ENCODE data around the gene CEBPB.

Gene CEBPB

DNA sequence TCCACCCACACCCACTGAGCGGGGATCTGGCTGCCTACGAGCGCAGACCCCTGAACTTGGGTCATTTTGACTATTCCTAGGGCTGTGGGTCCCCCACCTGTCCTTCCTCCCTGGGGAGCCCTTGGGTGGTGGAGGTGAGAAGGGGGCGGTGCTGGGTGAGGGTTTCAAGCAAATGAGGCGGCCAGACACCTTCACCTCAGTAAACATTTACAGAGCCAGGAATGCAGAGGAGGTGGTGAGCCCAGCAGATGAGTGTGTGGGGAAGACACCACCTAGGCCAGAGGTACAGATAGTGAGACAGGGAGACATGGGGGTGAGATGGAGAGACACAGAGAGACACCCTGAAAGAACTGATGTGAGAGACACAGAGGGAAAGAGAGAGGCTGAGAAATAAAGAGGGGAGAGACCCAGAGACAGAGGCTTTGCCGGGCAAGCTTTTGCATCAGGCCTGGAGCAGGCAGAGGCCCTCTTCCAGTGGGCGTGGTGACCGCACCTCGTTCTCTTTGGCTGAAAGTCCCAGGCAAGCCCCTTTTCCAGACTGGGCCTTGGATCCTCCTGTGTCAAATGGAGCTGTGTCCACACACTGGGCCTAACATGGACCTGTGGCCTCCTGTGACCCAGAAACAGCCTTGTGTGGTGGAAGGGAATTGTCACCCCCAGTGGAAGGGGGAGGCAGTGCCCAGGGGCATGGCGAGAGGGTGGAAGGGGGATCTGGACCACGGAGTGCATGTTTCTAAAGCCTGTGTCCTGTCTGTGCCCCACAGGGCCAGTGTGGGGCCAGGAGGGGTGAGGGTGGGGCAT lies 29.7 kb downstream of the CEBPB start:
- H3K27me3 ChIP-seq (ENCODE audit: control insufficient read depth, insufficient read depth, low read length) = no peaks in the 10 kb centered on the region
- no peaks in the 10 kb centered on the region for H3K9me3 ChIP-seq (ENCODE audit: control insufficient read depth, insufficient read depth, low read length)
- no peak overlapping the region for H3K9ac ChIP-seq (ENCODE audit: low read depth, low read length)
- no peaks in the 10 kb centered on the region for H3K36me3 ChIP-seq (ENCODE audit: control insufficient read depth, insufficient read depth, low read length)
- H3K4me3 ChIP-seq (ENCODE audit: low read depth, low read length) = no peak overlapping the region
- no peaks in the 10 kb centered on the region for H3K4me1 ChIP-seq (ENCODE audit: control insufficient read depth, insufficient read depth, low read length)

DNA sequence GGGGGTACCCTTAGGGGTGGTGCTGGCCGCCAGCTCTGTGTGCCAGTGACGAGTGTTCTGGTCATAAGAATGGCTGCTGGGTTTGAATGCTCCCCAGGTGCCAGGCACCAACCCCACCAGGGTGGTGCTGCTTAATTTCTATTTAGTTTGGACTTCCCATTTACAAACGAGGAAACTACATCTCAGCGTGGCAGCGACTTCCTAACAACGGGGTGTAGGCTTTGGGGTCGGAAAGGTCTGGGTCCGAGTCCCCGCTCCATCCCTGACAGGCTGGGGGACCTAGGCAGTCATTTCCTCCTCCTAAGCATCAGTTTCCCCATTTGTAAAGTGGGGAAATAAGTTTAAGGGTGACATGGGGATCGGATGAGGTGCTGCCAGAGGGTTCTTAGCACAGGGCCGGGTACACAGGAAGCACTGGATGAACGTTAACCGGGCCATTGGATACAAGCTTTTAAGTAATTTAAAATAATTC lies 30.3 kb downstream of the CEBPB start:
- Histone ChIP-seq H3K9me3 (ENCODE audit: control insufficient read depth, insufficient read depth, low read length) (no peaks in the 10 kb centered on the region), H3K27me3 (ENCODE audit: control insufficient read depth, insufficient read depth, low read length) (no peaks in the 10 kb centered on the region), H3K9ac (ENCODE audit: low read depth, low read length) (no peak overlapping the region), H3K4me1 (ENCODE audit: control insufficient read depth, insufficient read depth, low read length) (no peaks in the 10 kb centered on the region), H3K4me3 (ENCODE audit: low read depth, low read length) (no peak overlapping the region), H3K36me3 (ENCODE audit: control insufficient read depth, insufficient read depth, low read length) (no peaks in the 10 kb centered on the region)

DNA sequence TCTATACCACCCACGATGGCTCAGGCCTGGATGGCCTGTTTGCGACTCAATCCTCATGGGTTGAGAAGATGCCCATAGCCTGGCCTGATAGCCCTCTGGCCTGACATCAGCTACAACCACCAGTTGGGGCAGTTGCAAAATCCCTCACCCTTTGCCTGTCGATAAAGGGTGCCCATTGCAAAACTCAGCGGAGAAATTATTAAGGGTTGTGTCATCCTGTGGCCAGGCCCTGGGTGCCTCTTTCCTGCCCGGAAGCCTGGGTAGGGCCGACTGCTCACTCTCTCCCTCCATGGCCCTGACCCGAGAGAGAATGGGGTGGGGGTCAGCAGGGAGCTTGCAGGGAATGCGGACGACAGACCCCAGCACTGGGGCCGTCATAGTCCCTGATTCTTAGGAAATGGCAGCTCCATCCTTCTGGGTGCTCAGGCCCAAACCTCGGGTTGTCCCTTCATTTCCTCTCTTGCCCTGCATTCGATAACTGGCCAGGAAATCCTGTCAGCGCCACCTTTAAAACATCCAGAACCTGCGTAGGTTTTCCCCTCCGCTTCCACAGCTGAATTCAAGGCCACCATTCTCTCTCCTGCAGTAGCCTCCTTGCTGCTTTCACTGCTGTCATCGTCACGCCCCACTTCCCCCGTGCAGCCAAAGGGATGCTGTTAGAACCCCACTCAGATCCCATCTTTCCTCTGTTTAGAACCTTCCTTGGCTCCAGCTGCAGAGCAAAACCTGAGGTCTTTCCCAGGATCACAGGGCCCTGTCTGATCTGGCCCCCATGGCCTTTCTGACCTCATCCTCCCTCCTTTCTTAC lies 31.1 kb downstream of the CEBPB start:
- H3K4me3 ChIP-seq (ENCODE audit: low read depth, low read length) = no peak overlapping the region

DNA sequence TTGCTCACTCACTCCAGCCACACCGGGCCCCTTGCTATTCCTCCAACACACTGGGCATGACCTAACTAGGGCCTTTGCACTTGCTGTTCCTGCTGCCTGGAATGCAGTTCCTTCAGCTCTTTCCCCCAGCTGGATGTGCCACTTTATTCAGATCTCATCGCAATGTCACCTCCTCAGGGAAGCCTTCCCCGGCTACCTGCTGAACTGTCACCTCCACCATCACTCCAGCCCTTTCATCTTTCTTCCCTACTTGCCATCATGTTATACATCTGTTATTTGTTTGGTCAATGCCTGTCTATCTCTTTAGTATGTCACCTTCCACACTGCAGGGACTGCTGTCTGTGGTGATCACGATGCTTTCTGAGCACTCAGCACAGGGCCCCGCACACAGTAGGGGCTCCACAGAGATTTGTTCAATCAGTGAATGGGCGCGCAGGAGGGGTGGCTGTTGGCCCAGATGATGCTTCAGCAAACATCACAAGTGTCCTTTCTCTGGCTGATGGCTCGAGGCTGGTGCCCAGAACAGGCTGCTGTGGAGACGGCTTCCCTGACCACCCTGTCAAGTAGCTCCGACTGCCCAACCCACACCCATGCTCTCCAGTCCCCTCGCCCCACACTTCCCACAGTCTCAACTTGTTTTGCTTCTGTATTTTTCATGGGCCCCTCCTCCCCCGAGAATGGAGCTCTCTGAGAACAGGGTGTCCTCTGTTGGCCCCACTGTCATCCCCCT lies 31.8 kb downstream of the CEBPB start:
- Histone ChIP-seq H3K36me3 (ENCODE audit: control insufficient read depth, insufficient read depth, low read length) (no peaks in the 10 kb centered on the region), H3K9me3 (ENCODE audit: control insufficient read depth, insufficient read depth, low read length) (no peaks in the 10 kb centered on the region), H3K4me1 (ENCODE audit: control insufficient read depth, insufficient read depth, low read length) (no peaks in the 10 kb centered on the region), H3K27me3 (ENCODE audit: control insufficient read depth, insufficient read depth, low read length) (no peaks in the 10 kb centered on the region), H3K9ac (ENCODE audit: low read depth, low read length) (no peak overlapping the region), H3K4me3 (ENCODE audit: low read depth, low read length) (no peak overlapping the region)

More for the DNA sequence above, 31.1 kb downstream of the CEBPB start:
- no peaks in the 10 kb centered on the region for H3K36me3 ChIP-seq (ENCODE audit: control insufficient read depth, insufficient read depth, low read length)
- no peaks in the 10 kb centered on the region for H3K27me3 ChIP-seq (ENCODE audit: control insufficient read depth, insufficient read depth, low read length)
- H3K4me1 ChIP-seq (ENCODE audit: control insufficient read depth, insufficient read depth, low read length) = no peaks in the 10 kb centered on the region
- no peak overlapping the region for H3K9ac ChIP-seq (ENCODE audit: low read depth, low read length)
- no peaks in the 10 kb centered on the region for H3K9me3 ChIP-seq (ENCODE audit: control insufficient read depth, insufficient read depth, low read length)

DNA sequence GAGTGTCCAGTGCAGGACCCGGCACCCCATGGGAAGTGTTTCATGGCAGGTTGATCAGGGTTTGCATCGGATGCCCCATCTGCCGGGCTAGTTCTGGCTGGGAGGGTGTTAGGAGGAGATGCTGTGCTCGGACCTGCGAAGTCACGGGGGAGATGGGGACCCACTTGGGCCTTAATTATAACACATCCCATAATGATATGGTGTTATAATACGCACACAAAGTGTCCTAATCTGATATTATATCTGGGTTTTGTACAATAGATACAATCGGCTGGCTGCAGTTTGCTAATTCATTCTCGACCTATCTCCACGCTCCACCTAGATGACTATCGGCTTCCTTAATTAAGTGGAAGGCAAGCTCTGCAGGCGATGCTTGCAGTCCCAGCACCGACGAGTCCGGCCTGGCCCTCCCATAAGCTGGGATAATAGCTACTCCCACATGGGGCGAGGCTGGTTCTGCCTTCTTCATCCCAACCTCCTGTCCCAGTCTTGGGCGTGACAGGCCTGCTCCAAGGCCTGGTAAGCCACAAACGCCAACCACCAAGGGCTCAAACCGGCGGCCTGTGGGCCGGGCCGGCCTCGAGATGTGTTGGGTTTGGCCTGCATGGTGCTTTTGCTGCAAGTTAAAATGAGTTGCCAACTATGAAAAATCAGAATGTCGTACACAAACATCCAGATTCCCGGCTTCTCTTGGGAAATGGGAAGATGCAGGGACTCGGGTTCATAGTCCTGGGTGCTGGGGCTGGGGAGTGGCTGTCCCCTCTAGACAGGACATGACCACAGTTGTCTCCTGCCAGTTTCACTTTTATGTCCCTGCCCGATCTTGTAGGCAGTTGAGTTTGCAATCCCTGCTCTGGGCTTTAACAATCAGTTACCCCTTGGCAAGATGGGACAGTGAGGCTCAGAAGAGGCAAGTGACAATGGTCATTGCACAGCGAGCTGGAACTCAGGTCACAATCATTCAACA lies 32.7 kb downstream of the CEBPB start:
- no peak overlapping the region for H3K9ac ChIP-seq (ENCODE audit: low read depth, low read length)
- no peaks in the 10 kb centered on the region for H3K4me1 ChIP-seq (ENCODE audit: control insufficient read depth, insufficient read depth, low read length)

DNA sequence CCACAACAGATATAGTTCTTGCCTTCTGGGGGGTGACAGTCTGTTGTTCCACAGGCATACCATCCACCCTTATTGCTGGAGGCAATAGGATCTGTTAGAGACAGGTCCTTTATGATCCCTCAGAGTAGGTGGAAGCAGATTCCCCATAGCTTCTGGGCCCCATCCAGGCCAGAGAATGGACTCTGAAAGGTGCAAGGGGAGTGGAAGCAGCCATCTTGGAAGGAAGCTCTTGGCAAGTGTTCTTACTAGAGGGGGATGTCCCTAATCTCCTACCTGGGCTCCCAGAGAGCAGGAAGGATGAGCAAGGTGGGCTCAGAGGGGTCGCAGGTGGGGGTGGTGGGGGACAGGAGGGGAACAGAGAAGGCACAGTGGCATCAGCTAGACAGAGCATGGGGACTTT lies 33.4 kb downstream of the CEBPB start:
- no peaks in the 10 kb centered on the region for H3K36me3 ChIP-seq (ENCODE audit: control insufficient read depth, insufficient read depth, low read length)
- no peak overlapping the region for H3K9ac ChIP-seq (ENCODE audit: low read depth, low read length)
- H3K4me3 ChIP-seq (ENCODE audit: low read depth, low read length) = no peak overlapping the region
- H3K4me1 ChIP-seq (ENCODE audit: control insufficient read depth, insufficient read depth, low read length) = no peaks in the 10 kb centered on the region
- no peaks in the 10 kb centered on the region for H3K9me3 ChIP-seq (ENCODE audit: control insufficient read depth, insufficient read depth, low read length)
- H3K27me3 ChIP-seq (ENCODE audit: control insufficient read depth, insufficient read depth, low read length) = no peaks in the 10 kb centered on the region

More for the DNA sequence above, 32.7 kb downstream of the CEBPB start:
- H3K27me3 ChIP-seq (ENCODE audit: control insufficient read depth, insufficient read depth, low read length) = no peaks in the 10 kb centered on the region
- H3K4me3 ChIP-seq (ENCODE audit: low read depth, low read length) = no peak overlapping the region
- H3K9me3 ChIP-seq (ENCODE audit: control insufficient read depth, insufficient read depth, low read length) = no peaks in the 10 kb centered on the region
- no peaks in the 10 kb centered on the region for H3K36me3 ChIP-seq (ENCODE audit: control insufficient read depth, insufficient read depth, low read length)

DNA sequence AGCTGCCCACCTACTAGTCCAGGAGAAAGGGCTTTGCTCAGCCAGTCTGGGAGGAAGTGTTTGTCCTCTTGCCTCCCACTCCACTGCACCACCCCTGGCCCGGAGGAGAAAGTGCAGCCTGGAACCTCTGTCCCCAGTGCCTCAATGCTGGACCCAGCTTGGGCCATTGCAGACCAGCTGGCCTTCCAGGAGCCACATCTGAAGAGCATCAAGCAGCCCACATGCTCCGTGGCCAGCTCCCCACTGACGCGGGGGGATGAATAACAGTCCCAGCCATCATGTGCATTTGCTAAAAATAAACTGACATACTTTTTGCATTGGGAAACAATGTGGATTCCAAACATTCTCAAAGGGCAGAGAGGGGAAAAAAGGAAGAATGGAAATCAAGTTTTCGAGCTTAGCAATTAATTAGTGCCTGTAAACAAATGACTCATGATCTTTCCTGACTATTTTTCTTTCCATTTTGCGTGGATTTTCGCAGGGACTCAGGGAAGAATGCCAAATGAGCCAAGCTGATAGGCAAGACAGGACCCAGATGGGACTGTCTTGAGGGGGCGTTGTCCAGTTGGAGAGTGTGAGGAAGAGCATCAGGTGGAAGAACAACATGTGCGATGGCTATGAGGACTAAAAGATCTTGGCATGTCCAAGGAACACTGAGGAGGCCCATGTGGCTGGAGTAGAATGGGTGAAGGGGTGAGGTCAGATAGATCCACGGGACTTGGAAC lies 34.1 kb downstream of the CEBPB start:
- Histone ChIP-seq H3K27me3 (ENCODE audit: control insufficient read depth, insufficient read depth, low read length) (no peaks in the 10 kb centered on the region), H3K9ac (ENCODE audit: low read depth, low read length) (no peak overlapping the region), H3K4me3 (ENCODE audit: low read depth, low read length) (no peak overlapping the region), H3K9me3 (ENCODE audit: control insufficient read depth, insufficient read depth, low read length) (no peaks in the 10 kb centered on the region), H3K4me1 (ENCODE audit: control insufficient read depth, insufficient read depth, low read length) (no peaks in the 10 kb centered on the region), H3K36me3 (ENCODE audit: control insufficient read depth, insufficient read depth, low read length) (no peaks in the 10 kb centered on the region)

DNA sequence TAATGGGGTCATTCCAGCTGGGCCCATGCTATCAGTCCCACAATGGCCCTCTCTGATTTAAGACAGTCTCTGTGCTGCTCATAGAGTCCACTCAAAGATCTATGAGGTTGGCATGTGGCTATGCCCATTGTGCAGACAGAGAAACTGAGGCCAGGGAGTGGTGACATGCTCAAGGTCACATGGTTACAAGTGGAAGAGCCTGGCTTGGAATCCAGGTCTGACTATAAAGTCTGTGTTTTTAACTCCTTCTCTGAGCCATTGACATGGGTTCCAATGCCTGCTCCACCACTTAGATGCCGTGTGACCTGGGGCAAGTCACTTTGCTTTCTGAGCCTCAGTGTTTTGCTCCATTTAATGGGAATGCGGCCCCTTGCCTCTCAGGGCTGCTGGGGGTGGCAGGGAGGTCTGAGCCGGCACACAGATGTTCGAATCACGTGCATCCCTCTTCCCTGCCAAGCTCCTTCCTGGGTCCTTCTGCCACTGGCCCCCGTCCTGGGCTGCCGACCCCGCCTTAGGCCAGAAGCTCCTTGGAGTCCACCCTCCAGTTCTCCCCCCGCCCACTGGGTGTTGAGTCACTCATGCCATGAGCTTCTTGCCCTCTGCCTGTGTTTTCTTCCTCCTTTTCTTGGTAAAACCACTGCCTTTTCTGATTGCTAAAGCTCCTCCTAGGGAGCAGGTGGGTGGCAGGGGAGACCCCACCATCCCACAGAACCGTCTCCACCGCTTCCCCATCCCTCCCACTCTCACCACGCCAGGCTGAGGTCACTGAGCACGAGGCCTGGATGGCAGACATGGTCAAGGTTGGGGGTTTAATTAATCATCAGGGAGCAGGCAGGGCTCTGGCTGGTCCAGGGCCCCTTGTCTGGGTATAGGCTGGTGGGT lies 35.7 kb downstream of the CEBPB start:
- H3K36me3 ChIP-seq (ENCODE audit: control insufficient read depth, insufficient read depth, low read length) = no peaks in the 10 kb centered on the region
- H3K27me3 ChIP-seq (ENCODE audit: control insufficient read depth, insufficient read depth, low read length) = no peaks in the 10 kb centered on the region
- H3K9ac ChIP-seq (ENCODE audit: low read depth, low read length) = no peak overlapping the region
- H3K9me3 ChIP-seq (ENCODE audit: control insufficient read depth, insufficient read depth, low read length) = no peaks in the 10 kb centered on the region
- no peak overlapping the region for H3K4me3 ChIP-seq (ENCODE audit: low read depth, low read length)
- H3K4me1 ChIP-seq (ENCODE audit: control insufficient read depth, insufficient read depth, low read length) = no peaks in the 10 kb centered on the region

DNA sequence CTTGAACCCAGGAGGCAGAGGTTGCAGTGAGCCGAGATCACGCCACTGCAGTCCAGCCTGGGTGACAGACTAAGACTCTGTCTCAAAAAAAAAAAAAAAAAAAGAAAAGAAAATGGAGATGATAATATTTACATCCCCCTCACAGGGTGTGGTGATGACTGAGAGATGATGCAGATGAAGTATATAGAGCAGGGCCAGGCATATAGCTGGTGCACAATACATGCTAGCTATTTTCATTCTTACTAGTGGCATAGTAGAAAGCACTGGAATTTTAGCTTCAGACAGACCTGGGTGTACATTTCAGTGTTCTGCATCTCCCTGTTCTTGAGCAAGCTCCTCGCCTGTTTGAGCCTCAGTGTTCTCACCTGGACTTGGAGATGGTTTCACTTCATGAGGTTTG lies 36.9 kb downstream of the CEBPB start:
- Histone ChIP-seq H3K4me3 (ENCODE audit: low read depth, low read length) (no peak overlapping the region), H3K27me3 (ENCODE audit: control insufficient read depth, insufficient read depth, low read length) (no peaks in the 10 kb centered on the region), H3K9me3 (ENCODE audit: control insufficient read depth, insufficient read depth, low read length) (no peaks in the 10 kb centered on the region), H3K9ac (ENCODE audit: low read depth, low read length) (no peak overlapping the region), H3K36me3 (ENCODE audit: control insufficient read depth, insufficient read depth, low read length) (no peaks in the 10 kb centered on the region), H3K4me1 (ENCODE audit: control insufficient read depth, insufficient read depth, low read length) (no peaks in the 10 kb centered on the region)

DNA sequence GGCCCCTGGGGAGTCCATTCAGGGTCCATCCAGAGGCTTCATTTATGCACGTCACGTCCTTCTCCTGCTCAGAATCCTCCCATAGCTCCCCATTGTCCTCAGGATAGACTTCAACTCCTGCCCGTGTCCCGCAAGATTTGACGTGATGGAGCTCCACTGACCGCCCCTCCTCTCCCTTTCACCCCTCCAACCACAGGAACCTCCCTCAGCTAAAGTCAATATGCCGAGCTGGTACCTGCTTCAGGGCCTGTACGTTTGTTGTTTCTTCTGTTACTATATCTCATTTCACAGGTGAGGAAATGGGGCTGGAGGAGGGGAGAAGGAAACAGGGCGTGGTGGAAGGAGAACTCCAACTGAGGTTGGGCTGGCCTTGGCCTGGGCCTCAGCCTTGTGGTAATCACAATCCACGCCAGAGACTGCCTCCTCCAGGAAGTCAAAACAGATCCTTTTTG lies 38.6 kb downstream of the CEBPB start:
- Histone ChIP-seq H3K36me3 (ENCODE audit: control insufficient read depth, insufficient read depth, low read length) (no peaks in the 10 kb centered on the region), H3K4me3 (ENCODE audit: low read depth, low read length) (no peak overlapping the region), H3K4me1 (ENCODE audit: control insufficient read depth, insufficient read depth, low read length) (no peaks in the 10 kb centered on the region), H3K9ac (ENCODE audit: low read depth, low read length) (no peak overlapping the region), H3K27me3 (ENCODE audit: control insufficient read depth, insufficient read depth, low read length) (no peaks in the 10 kb centered on the region), H3K9me3 (ENCODE audit: control insufficient read depth, insufficient read depth, low read length) (no peaks in the 10 kb centered on the region)

Data from iPS-15b (cell line).